HG03097 (cell line): ENCODE results near the gene HAND2.

Experiments used
- ATAC-seq: cut with Tn5 transposase; IDR thresholded peaks from one replicate; pipeline ENCODE4 v1.9.1; 2021; ENCODE audit not compliant: unreplicated experiment, low FRiP score

HAND2 gene

GRCh38 chr4:173521467-173522159 lies 8.4 kb downstream of the HAND2 start:
- no peak for ATAC-seq

GRCh38 chr4:173520921-173521466 lies 9.0 kb downstream of the HAND2 start:
- ATAC-seq: no peak

GRCh38 chr4:173519111-173520101 lies 10.6 kb downstream of the HAND2 start:
- no peak for ATAC-seq

GRCh38 chr4:173518425-173519102 lies 11.5 kb downstream of the HAND2 start:
- ATAC-seq: no peak

DNA sequence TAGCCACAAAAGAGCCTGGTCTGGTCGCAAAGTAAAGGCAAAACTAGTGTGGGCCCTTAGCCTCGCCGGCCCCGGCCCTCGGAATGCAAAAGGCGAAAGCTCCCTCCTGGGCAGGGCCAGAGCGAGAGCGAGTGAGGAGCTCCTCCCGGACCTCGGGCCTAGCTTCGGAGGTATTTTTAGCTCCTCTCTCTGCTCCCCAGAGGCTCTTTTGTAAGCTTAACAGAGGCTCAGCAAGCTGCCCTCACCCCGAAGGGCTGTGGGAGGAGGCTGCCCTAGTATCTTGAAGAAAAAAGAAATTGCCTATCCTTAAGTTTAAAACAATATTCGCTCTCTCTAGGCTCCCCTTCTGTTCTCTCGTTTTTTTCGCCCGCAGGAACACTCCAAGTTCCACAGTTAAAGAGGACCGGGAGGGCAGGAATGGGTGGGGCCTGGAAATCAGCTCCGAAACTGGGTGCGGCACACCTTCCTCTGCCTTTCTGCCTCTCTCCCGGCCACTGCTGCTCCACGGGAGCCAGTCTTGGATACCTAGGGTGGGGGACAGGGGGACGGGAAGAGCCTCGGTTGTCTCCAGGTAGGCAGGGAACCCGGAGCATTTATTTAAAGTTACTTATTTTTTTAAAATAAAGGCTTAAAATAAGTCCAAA lies 12.1 kb downstream of the HAND2 start:
- ATAC-seq: no peak

- ATAC-seq: no peak
Observed at GRCh38 chr4:173516621-173517524, 13.2 kb downstream of the HAND2 start.

- no peak for ATAC-seq
Observed at GRCh38 chr4:173515458-173515857, 14.6 kb downstream of the HAND2 start.

- no peak for ATAC-seq
Observed at GRCh38 chr4:173514641-173515217, 15.3 kb downstream of the HAND2 start.

- no peak for ATAC-seq
Observed at GRCh38 chr4:173513651-173514050, 16.4 kb downstream of the HAND2 start.

DNA sequence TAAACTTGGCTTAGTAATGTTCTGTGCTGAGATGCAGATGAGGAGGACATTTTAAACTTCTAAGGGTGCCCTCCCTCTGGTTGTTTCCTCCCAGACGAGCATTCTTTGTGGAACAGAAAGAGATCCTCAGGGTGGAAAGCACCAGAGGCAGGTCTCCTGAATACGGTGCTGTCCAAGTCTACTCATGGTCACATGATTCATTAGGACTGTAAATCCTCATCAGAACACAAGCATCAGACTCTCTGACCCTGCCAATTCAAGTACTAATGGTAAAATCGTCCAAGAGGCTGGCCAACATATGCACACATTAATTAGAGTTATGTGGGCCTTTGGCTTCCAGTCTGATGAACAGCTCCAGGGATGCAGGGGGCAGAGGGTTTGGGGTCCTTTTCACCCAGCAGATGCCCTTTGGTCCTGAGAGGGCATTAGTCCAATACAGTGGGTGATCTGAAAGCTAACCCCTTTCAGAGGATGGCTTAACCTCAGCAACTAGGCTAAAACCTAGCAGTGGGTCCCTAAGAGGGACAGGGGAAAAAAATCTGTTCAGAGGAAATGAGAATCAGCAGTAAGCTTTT lies 18.2 kb downstream of the HAND2 start:
- no peak for ATAC-seq

DNA sequence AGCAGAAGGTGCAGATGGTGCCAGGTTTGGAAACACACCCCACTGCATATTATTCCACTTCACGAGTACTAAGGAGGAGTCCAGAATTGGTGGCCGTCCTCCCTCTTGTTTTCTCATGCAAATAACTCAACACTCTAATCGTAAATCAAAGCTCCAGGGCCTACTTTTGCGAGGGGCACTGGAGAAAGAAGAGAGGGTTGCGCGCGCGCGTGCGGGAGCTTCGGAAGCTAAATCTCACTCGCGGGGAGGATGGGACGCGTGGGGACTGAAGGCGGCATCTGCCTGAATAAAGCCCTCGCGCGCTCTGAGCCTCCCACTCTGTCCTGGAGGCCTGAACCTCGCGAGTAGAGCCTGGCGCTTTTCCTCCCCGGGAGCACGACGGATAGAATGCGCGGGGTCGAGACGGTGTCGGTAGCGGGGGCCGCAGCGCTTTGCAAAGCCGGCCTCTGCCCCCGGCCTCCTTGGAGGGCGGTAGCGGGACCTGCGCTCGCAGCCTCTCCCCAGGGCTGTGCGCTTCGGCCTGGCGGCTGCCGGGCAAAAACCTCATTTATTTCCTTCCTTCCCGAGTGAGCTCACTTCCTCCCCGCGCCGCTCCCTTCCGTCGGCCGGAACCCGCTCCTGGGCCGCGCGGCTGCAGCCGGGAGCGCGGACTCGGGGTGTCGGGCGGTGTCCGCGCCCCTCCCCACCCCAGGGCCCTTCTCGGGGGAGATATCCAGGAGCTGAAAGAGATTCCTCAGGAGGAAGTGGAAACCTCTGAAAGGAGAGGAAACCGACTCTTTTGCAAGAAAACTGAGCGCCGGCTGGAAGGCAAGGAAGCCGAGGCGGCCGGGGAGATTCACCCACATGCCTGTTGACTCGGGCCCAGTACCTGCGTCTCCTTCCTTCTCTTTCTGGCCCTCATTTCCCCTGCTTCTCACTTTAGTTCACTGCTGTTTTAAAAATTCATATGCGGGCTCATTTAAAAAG lies 20.7 kb downstream of the HAND2 start:
- ATAC-seq: no peak

DNA sequence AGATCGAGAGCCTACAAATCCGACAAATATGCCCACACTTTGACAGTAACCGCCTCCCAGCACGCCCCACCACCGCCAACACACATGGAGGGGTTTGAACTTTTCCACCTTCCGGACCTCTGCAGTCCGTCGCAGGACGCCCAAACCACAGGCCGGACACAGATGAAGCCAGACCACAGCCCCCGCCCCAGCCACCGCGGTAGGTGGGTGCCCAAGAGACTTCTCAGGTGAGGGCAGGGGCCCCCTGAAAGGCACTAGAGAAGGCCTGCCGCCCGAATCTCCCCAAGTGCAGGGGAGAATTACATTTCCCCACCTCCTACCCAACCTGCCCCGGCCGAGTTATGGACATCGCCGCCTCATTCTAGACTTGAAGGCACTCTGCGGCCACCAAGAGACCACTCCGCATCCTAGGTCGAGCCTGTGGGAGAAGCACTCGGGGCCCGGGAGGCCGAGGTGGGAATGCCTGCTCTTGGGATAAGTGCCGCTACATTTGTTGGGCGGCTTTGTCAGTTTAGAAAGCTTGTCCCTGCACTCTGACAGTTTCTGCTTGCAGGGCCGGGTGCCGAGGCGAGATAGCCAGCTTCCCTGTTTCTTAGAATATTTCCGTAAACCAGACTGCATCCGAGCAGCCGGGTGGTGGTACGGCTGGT lies 21.5 kb downstream of the HAND2 start:
- no peak for ATAC-seq

GRCh38 chr4:173507471-173508385 lies 22.3 kb downstream of the HAND2 start:
- no peak for ATAC-seq

DNA sequence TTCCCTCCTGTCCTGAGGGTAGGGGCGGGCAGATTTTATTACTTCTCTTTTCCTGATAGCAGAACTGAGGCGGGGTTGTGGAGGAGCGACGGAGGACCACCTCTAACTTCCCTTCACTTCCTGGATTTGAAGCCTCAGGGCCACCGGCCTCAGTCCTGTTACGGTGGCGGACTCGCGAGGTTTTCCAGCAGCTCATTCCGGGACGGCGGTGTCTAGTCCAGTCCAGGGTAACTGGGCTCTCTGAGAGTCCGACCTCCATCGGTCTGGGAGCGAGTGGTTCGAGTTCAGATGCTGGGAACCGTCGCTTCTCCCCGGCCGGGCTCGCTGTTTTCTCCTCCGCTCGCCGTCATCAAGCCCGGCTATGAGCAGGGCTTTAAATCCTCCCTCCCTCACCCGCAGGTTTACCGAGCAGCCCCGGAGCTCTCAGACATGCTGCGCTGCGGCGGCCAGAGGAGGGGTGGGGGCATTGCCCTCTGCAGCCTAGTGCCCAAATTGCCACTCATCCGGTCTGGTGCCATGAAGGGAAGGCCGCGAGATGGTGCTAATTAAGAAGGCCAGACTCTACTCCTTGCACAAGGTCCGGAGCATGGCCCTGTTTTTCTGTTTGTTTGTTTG lies 23.3 kb downstream of the HAND2 start:
- peak; percentile 10 for ATAC-seq

DNA sequence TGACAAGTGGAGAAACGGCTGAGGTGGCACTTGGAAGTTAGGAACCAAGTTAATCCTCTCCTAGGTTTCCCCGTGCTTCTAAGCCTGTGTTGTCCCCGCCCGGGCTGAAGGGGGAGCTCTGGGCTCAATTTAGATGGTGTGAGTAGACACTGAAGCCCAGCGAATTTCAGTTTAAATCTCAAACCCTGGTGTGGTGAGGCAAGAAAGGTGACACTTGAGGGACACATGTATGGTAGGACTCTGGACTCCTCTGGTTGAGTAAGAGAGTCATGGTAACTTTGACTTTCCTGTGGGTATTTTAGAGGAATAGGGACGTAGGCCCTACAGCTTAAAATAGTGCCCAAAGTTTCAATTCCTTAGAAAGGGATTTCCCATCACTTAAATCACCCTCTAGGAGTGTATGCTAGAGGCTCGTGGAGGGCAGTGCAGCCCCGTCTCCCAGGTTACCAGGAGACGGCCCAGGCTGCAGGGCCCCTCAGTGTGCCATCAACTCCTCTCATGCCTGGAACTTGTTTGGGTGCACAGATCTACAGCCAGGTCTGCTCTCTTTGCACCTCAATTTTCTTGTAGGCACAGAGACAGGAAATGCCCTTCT lies 24.0 kb downstream of the HAND2 start:
- peak; percentile 63 for ATAC-seq
